ENCODE measurements around the gene ACTMAP.

The ACTMAP gene

GRCh38 chr19:40744554-40745401 is 5.5 kb downstream of the ACTMAP start:
- no peak for DNase-seq (ENCODE audit: low spot score)
- no peak for TF ChIP-seq CTCF (conservative IDR thresholded peaks at IDR 0.05; ENCODE audit: low read depth)
- H3K27ac ChIP-seq: peak overlapping the region; percentile 69
- POLR2A ChIA-PET (ENCODE audit: low non-redundant PET): interaction anchor here (0.9 kb wide), 1 partner anchor 12 kb away, joined by 3 read pairs; no protein-coding TSS in a partner anchor
- CTCF ChIA-PET: interaction anchor here (1.4 kb wide), 1 partner anchor 75 kb away, joined by 3 read pairs; no protein-coding TSS in a partner anchor

GRCh38 chr19:40743926-40744325 is 6.4 kb downstream of the ACTMAP start:
- POLR2A ChIA-PET (ENCODE audit: low non-redundant PET): interaction anchor here (0.9 kb wide), 1 partner anchor 12 kb away, joined by 3 read pairs; no protein-coding TSS in a partner anchor
- H3K27ac ChIP-seq: peak overlapping the region; percentile 69
- TF ChIP-seq CTCF (conservative IDR thresholded peaks at IDR 0.05; ENCODE audit: low read depth): no peak
- DNase-seq (ENCODE audit: low spot score): no peak
- CTCF ChIA-PET: interaction anchor here (0.6 kb wide), 2 partner anchors 77 to 412 kb away, joined by 3 read pairs; no protein-coding TSS in a partner anchor

GRCh38 chr19:40742886-40743285 is 7.4 kb downstream of the ACTMAP start:
- ChIA-PET POLR2A (ENCODE audit: low non-redundant PET) (no interaction called here), CTCF (interaction anchor here (1.1 kb wide), 1 partner anchor 45 kb away, joined by 7 read pairs; no protein-coding TSS in a partner anchor)
- no peak for TF ChIP-seq CTCF (conservative IDR thresholded peaks at IDR 0.05; ENCODE audit: low read depth)
- DNase-seq (ENCODE audit: low spot score): no peak
- peak overlapping the region; percentile 69 for H3K27ac ChIP-seq

GRCh38 chr19:40742477-40742876 is 7.8 kb downstream of the ACTMAP start:
- DNase-seq (ENCODE audit: low spot score): no peak
- peak overlapping the region; percentile 69 for H3K27ac ChIP-seq
- ChIA-PET CTCF (interaction anchor here (1.1 kb wide), 1 partner anchor 45 kb away, joined by 7 read pairs; no protein-coding TSS in a partner anchor), POLR2A (ENCODE audit: low non-redundant PET) (interaction anchor here (0.9 kb wide), 1 partner anchor 8 kb away, joined by 3 read pairs; the partner anchor contains the start of gene ACTMAP)
- TF ChIP-seq CTCF (conservative IDR thresholded peaks at IDR 0.05; ENCODE audit: low read depth): no peak

GRCh38 chr19:40741527-40742390 is 8.5 kb downstream of the ACTMAP start:
- DNase-seq (ENCODE audit: low spot score): no peak
- ChIA-PET CTCF (interaction anchor here (0.6 kb wide), 2 partner anchors 8 to 13 kb away, joined by 3 to 6 read pairs; no protein-coding TSS in a partner anchor), POLR2A (ENCODE audit: low non-redundant PET) (interaction anchor here (0.9 kb wide), 1 partner anchor 9 kb away, joined by 3 read pairs; the partner anchor contains the start of gene ACTMAP)
- TF ChIP-seq CTCF (conservative IDR thresholded peaks at IDR 0.05; ENCODE audit: low read depth): no peak
- peak overlapping the region; percentile 69 for H3K27ac ChIP-seq

- no peak for DNase-seq (ENCODE audit: low spot score)
- ChIA-PET POLR2A (ENCODE audit: low non-redundant PET) (interaction anchor here (0.8 kb wide), 1 partner anchor 10 kb away, joined by 5 read pairs; the partner anchor contains the start of gene ACTMAP), CTCF (no interaction called here)
Measured at GRCh38 chr19:40740747-40741146, 9.5 kb downstream of the ACTMAP start.

More at GRCh38 chr19:40740747-40741146, 9.5 kb downstream of the ACTMAP start:
- peak overlapping the region; percentile 69 for H3K27ac ChIP-seq
- no peak for TF ChIP-seq CTCF (conservative IDR thresholded peaks at IDR 0.05; ENCODE audit: low read depth)
